SU-DHL-6 (cell line): ENCODE data around the gene UBE2Q1.

ENCODE experiments used
- H2AFZ ChIP-seq: fragments of 200-600 bp; sonication (generic); 2 replicates; pipeline ENCODE4 v1.6.1; 2014; ENCODE audit warnings: low read depth, mild to moderate bottlenecking, moderate library complexity, mixed read lengths, antibody characterized with exemption, low read length; ENCODE audit not compliant: severe bottlenecking
- H3F3A ChIP-seq: fragments of 200-600 bp; shearing (Covaris generic); 2 replicates; pipeline ENCODE4 v1.6.0; 2016; ENCODE audit warnings: antibody characterized with exemption, mild to moderate bottlenecking; ENCODE audit not compliant: insufficient read depth
- H3K27ac ChIP-seq: fragments of 200-600 bp; sonication (generic); 2 replicates; pipeline ENCODE4 v1.5.1; 2016; ENCODE audit warnings: low read depth, mild to moderate bottlenecking, low read length, moderate library complexity, mixed read lengths
- H3K27me3 ChIP-seq: fragments of 200-600 bp; sonication (generic), shearing (Covaris generic); 2 replicates; pipeline ENCODE4 v1.6.0; 2014; ENCODE audit warnings: mild to moderate bottlenecking, low read length
- H3K36me3 ChIP-seq: fragments of 200-600 bp; sonication (generic); 2 replicates; pipeline ENCODE4 v1.6.1; 2014; ENCODE audit warnings: mild to moderate bottlenecking, low read length, mixed read lengths
- H3K4me2 ChIP-seq: fragments of 300-600, 200-600 bp; shearing (Covaris generic), sonication (generic); 2 replicates; pipeline ENCODE4 v1.6.0; 2014; ENCODE audit warnings: low read length, low read depth, mild to moderate bottlenecking; ENCODE audit not compliant: poor library complexity, severe bottlenecking
- H3K4me3 ChIP-seq: fragments of 200-600 bp; sonication (generic); 2 replicates; pipeline ENCODE4 v1.5.1; 2014; ENCODE audit warnings: antibody characterized with exemption, low read length, mild to moderate bottlenecking, mixed read lengths; ENCODE audit not compliant: insufficient read depth, poor library complexity, severe bottlenecking
- H3K79me2 ChIP-seq: fragments of 200-600 bp; sonication (generic); 2 replicates; pipeline ENCODE4 v1.6.1; 2014; ENCODE audit warnings: mild to moderate bottlenecking, low read length, moderate library complexity; ENCODE audit not compliant: insufficient read depth
- H3K9ac ChIP-seq: fragments of 200-600 bp; sonication (generic); 2 replicates; pipeline ENCODE4 v1.7.0; 2014; ENCODE audit warnings: mild to moderate bottlenecking, low read length
- H3K9me2 ChIP-seq: fragments of 200-600 bp; sonication (generic); replicated peaks from 2 replicates; pipeline ENCODE4 v1.6.1; 2014; ENCODE audit warnings: low read length; ENCODE audit not compliant: insufficient read depth
- H3K9me3 ChIP-seq: fragments of 200-600 bp; sonication (generic); 2 replicates; pipeline ENCODE4 v1.6.1; 2014; ENCODE audit warnings: low read length, mixed read lengths; ENCODE audit not compliant: insufficient read depth
- H4K20me1 ChIP-seq: fragments of 200-600 bp; sonication (generic); 2 replicates; pipeline ENCODE4 v1.6.1; 2014; ENCODE audit warnings: low read depth, mild to moderate bottlenecking, antibody characterized with exemption, low read length, moderate library complexity, mixed read lengths
- EZH2phosphoT487 ChIP-seq: fragments of 200-600 bp; sonication (generic), shearing (Covaris generic); conservative IDR thresholded peaks from 2 replicates; pipeline ENCODE4 v1.6.1; 2018; ENCODE audit warnings: mild to moderate bottlenecking, antibody characterized with exemption, low read length, moderate library complexity, mixed read lengths
- TF ChIP-seq, protein P1 (sequence below): fragments of 200-600 bp; sonication (generic); IDR thresholded peaks from one replicate; pipeline ENCODE4 v1.5.1; 2017; ENCODE audit warnings: antibody characterized with exemption, mild to moderate bottlenecking, low read length, moderate library complexity; ENCODE audit not compliant: insufficient read depth, poor library complexity, severe bottlenecking

The UBE2Q1 gene

DNA sequence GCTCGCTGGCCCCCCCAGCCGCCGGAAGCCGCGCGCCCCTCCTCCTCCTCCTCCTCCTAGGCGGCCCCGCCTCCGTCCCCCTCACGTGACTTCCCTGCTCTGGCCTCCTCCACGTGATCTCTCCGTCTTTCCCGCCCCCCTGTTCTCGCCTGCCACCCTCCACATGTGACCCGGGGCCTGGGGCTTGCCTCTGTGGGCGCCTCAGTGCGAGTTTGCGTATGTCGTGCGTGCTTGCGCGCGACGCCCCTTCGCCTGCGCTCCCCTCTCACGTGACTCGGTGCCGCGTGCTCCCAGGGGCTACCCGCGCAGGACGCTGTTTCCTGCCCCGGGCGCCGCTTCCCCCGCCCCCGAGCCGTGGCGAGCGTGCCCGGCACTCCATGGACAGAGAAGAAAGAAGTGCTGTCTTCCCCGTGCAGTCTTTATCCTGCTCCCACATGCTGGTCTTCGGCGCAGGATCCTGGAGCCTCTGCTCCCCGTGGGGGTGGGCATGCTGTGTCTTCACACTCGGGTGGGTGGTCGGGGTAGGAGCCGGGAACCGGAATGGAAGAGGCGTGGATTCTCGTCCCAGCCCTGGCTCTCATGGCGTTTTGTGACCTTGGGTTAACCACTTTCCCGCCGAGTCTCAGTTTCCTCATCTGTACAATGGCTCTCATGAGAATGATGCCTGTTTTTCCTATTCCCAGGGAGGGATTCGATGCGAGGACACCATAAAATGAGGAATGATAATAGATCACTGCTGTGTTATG lies 431 bp upstream of the UBE2Q1 start:
- TF ChIP-seq, protein P1, sequence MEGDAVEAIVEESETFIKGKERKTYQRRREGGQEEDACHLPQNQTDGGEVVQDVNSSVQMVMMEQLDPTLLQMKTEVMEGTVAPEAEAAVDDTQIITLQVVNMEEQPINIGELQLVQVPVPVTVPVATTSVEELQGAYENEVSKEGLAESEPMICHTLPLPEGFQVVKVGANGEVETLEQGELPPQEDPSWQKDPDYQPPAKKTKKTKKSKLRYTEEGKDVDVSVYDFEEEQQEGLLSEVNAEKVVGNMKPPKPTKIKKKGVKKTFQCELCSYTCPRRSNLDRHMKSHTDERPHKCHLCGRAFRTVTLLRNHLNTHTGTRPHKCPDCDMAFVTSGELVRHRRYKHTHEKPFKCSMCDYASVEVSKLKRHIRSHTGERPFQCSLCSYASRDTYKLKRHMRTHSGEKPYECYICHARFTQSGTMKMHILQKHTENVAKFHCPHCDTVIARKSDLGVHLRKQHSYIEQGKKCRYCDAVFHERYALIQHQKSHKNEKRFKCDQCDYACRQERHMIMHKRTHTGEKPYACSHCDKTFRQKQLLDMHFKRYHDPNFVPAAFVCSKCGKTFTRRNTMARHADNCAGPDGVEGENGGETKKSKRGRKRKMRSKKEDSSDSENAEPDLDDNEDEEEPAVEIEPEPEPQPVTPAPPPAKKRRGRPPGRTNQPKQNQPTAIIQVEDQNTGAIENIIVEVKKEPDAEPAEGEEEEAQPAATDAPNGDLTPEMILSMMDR = no peak
- TF ChIP-seq EZH2phosphoT487 = no peak
- H3K4me2 ChIP-seq = peak overlapping the region; percentile 75
- peak overlapping the region; percentile 87 for H2AFZ ChIP-seq
- no peaks in the 10 kb centered on the region; the same call in 1 of the 2 replicates for H4K20me1 ChIP-seq
- H3K36me3 ChIP-seq = peaks cover 11% of the 10 kb centered on the region
- H3K9ac ChIP-seq = peak overlapping the region; percentile 75
- H3K27ac ChIP-seq = peak overlapping the region; percentile 61
- H3K9me3 ChIP-seq = no peaks in the 10 kb centered on the region
- H3K27me3 ChIP-seq = no peaks in the 10 kb centered on the region
- peak overlapping the region; percentile 77 for H3K4me3 ChIP-seq
- H3K79me2 ChIP-seq = peaks cover 25% of the 10 kb centered on the region
- H3F3A ChIP-seq = no peaks in the 10 kb centered on the region
- H3K9me2 ChIP-seq = no peaks in the 10 kb centered on the region

DNA sequence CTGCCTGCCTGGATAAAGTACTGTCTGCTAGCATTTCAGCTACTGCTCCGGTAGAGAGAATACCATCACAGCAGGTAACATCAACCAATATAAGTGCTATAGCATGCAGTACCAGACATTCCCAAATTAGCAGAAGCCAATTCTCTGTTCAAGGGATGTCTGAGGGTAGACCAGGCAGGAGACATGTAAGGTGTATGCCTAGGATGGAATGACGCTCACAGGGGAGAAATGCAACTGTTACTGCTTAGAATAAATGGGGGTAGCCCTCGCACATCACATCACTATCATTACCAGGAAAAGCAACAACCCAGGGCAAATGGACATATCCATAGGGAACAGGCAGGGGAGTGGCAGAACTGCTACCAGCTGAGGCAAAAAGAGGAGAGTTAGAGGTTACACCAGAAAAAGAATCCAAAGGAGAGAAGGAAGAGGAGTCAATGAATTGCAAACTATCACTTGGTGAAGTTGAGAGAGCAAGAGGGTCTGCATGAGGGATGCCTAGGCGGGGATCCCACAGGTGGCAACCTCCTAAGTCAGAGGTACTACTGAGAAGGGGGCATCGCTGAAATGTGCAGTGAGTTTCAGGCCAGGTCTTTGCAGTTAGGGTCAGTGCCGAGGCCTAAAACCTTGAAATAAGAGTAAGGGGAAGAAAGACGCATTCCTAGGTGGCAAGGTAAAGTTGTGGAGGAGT lies 1.1 kb downstream of the UBE2Q1 start:
- peaks cover 25% of the 10 kb centered on the region for H3K79me2 ChIP-seq
- H3K27ac ChIP-seq = 0 out of 2 replicates have a peak overlapping the region, but pooled peaks have one; percentile 37
- H4K20me1 ChIP-seq = no peaks in the 10 kb centered on the region; the same call in 1 of the 2 replicates
- H3K4me2 ChIP-seq = peak overlapping the region; percentile 82
- H3K36me3 ChIP-seq = peaks cover 17% of the 10 kb centered on the region
- no peak overlapping the region for H2AFZ ChIP-seq
- H3K9ac ChIP-seq = peak overlapping the region; percentile 94
- H3K9me3 ChIP-seq = no peaks in the 10 kb centered on the region
- TF ChIP-seq EZH2phosphoT487 = no peak
- TF ChIP-seq, protein P1 = no peak
- H3F3A ChIP-seq = no peaks in the 10 kb centered on the region
- H3K27me3 ChIP-seq = no peaks in the 10 kb centered on the region
- H3K4me3 ChIP-seq = peak overlapping the region; percentile 92
- H3K9me2 ChIP-seq = no peaks in the 10 kb centered on the region

DNA sequence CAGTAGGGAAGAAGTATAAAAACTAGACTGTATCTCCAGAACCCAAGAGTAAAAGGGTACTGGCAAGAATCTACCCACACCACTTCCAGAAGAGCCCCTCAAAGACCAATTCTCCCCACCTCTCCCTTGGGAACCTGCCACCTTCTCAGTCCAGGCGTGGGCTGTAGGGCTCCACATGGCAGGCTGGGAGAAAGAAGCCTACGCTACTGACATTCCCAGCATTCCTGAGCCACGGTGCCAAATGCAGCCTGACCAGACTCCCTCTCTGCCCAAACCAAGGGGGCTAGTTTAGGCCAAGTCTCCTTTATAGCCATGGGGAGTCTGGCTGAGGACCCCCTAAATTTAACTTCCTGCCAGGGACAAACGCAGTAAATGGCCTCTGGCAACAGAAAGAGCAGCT lies 2.0 kb downstream of the UBE2Q1 start:
- no peaks in the 10 kb centered on the region for H3K27me3 ChIP-seq
- H3K9ac ChIP-seq = peak overlapping the region; percentile 94
- no peaks in the 10 kb centered on the region for H3F3A ChIP-seq
- peaks cover 25% of the 10 kb centered on the region for H3K79me2 ChIP-seq
- H3K4me2 ChIP-seq = peak overlapping the region; percentile 82
- TF ChIP-seq, protein P1 = no peak
- TF ChIP-seq EZH2phosphoT487 = no peak
- no peaks in the 10 kb centered on the region for H3K9me2 ChIP-seq
- peaks cover 17% of the 10 kb centered on the region for H3K36me3 ChIP-seq
- H3K9me3 ChIP-seq = no peaks in the 10 kb centered on the region
- H3K27ac ChIP-seq = no peak overlapping the region
- no peaks in the 10 kb centered on the region; the same call in 1 of the 2 replicates for H4K20me1 ChIP-seq
- no peak overlapping the region for H2AFZ ChIP-seq
- no peak overlapping the region for H3K4me3 ChIP-seq
